Astrocyte (in vitro differentiated cells and primary cell): Measurements from ENCODE around the gene GALNT2. TPM values are rescaled to one million over a fixed set of nuclear protein-coding genes. Genes with fewer than 3 reads are reported as not detected.

Source experiments
- DNase-seq: peaks from one replicate; pipeline ENCODE4 v3.0.0-alpha.2; 2010; ENCODE audit warnings: low read depth
- FAIRE-seq: peaks from 2 replicates; lab custom pipeline; 2011; peaks lifted over from hg19 to GRCh38; lab: Jason Lieb, UNC
- H2AFZ ChIP-seq: 2 replicates; pipeline ENCODE4 v1.6.0; 2012; ENCODE audit warnings: low read depth, low read length, inconsistent platforms
- H3K27ac ChIP-seq: 2 replicates; pipeline ENCODE4 v1.5.1; 2011; ENCODE audit warnings: low read depth, low read length, inconsistent platforms
- H3K27me3 ChIP-seq: 2 replicates; pipeline ENCODE4 v1.6.0; 2011; ENCODE audit warnings: low read length, inconsistent platforms; ENCODE audit not compliant: insufficient read depth
- H3K36me3 ChIP-seq: 2 replicates; pipeline ENCODE4 v1.5.1; 2011; ENCODE audit warnings: low read length, inconsistent platforms; ENCODE audit not compliant: insufficient read depth
- H3K4me1 ChIP-seq: 2 replicates; pipeline ENCODE4 v1.5.1; 2011; ENCODE audit warnings: low read length, inconsistent platforms; ENCODE audit not compliant: insufficient read depth
- H3K4me2 ChIP-seq: 2 replicates; pipeline ENCODE4 v1.6.0; 2012; ENCODE audit warnings: low read length, inconsistent platforms
- H3K4me3 ChIP-seq: 2 replicates; pipeline ENCODE4 v1.5.1; 2011; ENCODE audit warnings: low read depth, mild to moderate bottlenecking, low read length, inconsistent platforms; ENCODE audit not compliant: insufficient read depth
- H3K79me2 ChIP-seq: 2 replicates; pipeline ENCODE4 v1.6.0; 2012; ENCODE audit warnings: mild to moderate bottlenecking, low read length, inconsistent platforms; ENCODE audit not compliant: insufficient read depth
- H3K9ac ChIP-seq: 2 replicates; pipeline ENCODE4 v1.6.0; 2012; ENCODE audit warnings: mild to moderate bottlenecking, low read length, inconsistent platforms
- H3K9me3 ChIP-seq: 2 replicates; pipeline ENCODE4 v1.5.1; 2012; ENCODE audit warnings: low read depth, mild to moderate bottlenecking, low read length, inconsistent platforms; ENCODE audit not compliant: insufficient read depth
- H4K20me1 ChIP-seq: 2 replicates; pipeline ENCODE4 v1.6.0; 2012; ENCODE audit warnings: low read length, inconsistent platforms; ENCODE audit not compliant: insufficient read depth
- H3K27ac Mint-ChIP-seq: one replicate; pipeline ENCODE4 v1.8.0; 2021; ENCODE audit warnings: mild to moderate bottlenecking, mixed read lengths; ENCODE audit not compliant: unreplicated experiment
- H3K27me3 Mint-ChIP-seq: one replicate; pipeline ENCODE4 v1.8.0; 2021; ENCODE audit warnings: low read depth, mixed read lengths; ENCODE audit not compliant: unreplicated experiment
- H3K36me3 Mint-ChIP-seq: one replicate; pipeline ENCODE4 v1.8.0; 2021; ENCODE audit warnings: low read depth, mixed read lengths; ENCODE audit not compliant: unreplicated experiment
- H3K4me1 Mint-ChIP-seq: one replicate; pipeline ENCODE4 v1.8.0; 2021; ENCODE audit warnings: low read depth, mixed read lengths; ENCODE audit not compliant: unreplicated experiment
- H3K4me3 Mint-ChIP-seq: one replicate; pipeline ENCODE4 v1.8.0; 2021; ENCODE audit warnings: mild to moderate bottlenecking, moderate library complexity, mixed read lengths; ENCODE audit not compliant: unreplicated experiment
- H3K9me3 Mint-ChIP-seq: one replicate; pipeline ENCODE4 v1.8.0; 2021; ENCODE audit warnings: mild to moderate bottlenecking, mixed read lengths; ENCODE audit not compliant: unreplicated experiment
- EZH2 ChIP-seq: IDR thresholded peaks from 2 replicates; pipeline ENCODE4 v1.6.1; 2012; ENCODE audit warnings: mild to moderate bottlenecking, low read length, inconsistent platforms; ENCODE audit not compliant: insufficient read depth
- total RNA-seq: library from RNA; stranded (reverse); gene quantifications from 2 replicates; pipeline ENCODE4 v1.2.1, GENCODE V29; 2021
- TF ChIP-seq, protein P1 (sequence below): IDR thresholded peaks from 2 replicates; pipeline ENCODE4 v1.5.1; 2011; ENCODE audit warnings: low read depth, mild to moderate bottlenecking, inconsistent platforms, low read length, moderate library complexity; ENCODE audit not compliant: insufficient read depth

The GALNT2 gene
- total RNA-seq, 1 donor from 2014 or later = 507 TPM

GRCh38 chr1:230228236-230228897, 161.3 kb downstream of the GALNT2 start:
- Mint-ChIP-seq H3K27ac (no peak overlapping the region), H3K36me3 (peaks cover 17% of the 10 kb centered on the region), H3K9me3 (no peaks in the 10 kb centered on the region), H3K4me1 (peaks cover 27% of the 10 kb centered on the region), H3K4me3 (no peak overlapping the region), H3K27me3 (no peaks in the 10 kb centered on the region)
- H3K4me3 ChIP-seq = no peak overlapping the region
- TF ChIP-seq EZH2 = no peak
- TF ChIP-seq, protein P1, sequence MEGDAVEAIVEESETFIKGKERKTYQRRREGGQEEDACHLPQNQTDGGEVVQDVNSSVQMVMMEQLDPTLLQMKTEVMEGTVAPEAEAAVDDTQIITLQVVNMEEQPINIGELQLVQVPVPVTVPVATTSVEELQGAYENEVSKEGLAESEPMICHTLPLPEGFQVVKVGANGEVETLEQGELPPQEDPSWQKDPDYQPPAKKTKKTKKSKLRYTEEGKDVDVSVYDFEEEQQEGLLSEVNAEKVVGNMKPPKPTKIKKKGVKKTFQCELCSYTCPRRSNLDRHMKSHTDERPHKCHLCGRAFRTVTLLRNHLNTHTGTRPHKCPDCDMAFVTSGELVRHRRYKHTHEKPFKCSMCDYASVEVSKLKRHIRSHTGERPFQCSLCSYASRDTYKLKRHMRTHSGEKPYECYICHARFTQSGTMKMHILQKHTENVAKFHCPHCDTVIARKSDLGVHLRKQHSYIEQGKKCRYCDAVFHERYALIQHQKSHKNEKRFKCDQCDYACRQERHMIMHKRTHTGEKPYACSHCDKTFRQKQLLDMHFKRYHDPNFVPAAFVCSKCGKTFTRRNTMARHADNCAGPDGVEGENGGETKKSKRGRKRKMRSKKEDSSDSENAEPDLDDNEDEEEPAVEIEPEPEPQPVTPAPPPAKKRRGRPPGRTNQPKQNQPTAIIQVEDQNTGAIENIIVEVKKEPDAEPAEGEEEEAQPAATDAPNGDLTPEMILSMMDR = no peak
- peaks cover 12% of the 10 kb centered on the region for H3K4me1 ChIP-seq
- H2AFZ ChIP-seq = no peak overlapping the region
- H3K36me3 ChIP-seq = no peaks in the 10 kb centered on the region
- peaks cover 26% of the 10 kb centered on the region for H3K79me2 ChIP-seq
- H3K27ac ChIP-seq = no peak overlapping the region
- H4K20me1 ChIP-seq = peaks cover 55% of the 10 kb centered on the region
- H3K9me3 ChIP-seq = no peaks in the 10 kb centered on the region
- no peak overlapping the region for H3K4me2 ChIP-seq
- FAIRE-seq = no peak
- no peak for DNase-seq
- no peak overlapping the region for H3K9ac ChIP-seq
- H3K27me3 ChIP-seq = no peaks in the 10 kb centered on the region

DNA sequence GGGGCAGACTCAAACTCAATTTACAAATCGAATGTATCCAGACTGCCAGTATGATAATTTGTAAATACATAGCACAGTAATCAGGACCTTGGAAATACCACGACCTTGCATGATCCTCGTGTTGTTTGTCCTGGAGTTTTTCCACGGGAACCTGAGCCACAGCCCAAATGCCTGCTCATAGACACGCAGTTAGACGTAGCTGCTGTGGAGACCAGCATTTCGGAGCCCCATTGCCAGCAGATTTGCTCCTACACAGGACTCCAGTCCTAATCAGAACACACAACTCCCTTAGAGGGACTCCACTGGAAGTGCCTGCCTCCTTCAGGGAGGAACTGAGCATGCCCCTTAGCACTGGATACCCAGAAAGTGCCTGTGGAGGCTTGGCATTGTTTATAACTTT, 163.2 kb downstream of the GALNT2 start:
- H3K27me3 ChIP-seq = no peaks in the 10 kb centered on the region
- H3K4me3 ChIP-seq = no peak overlapping the region
- peaks cover 22% of the 10 kb centered on the region for H3K79me2 ChIP-seq
- Mint-ChIP-seq H3K27me3 (no peaks in the 10 kb centered on the region), H3K4me1 (peaks cover 35% of the 10 kb centered on the region), H3K27ac (no peak overlapping the region), H3K9me3 (no peaks in the 10 kb centered on the region), H3K36me3 (peaks cover 23% of the 10 kb centered on the region), H3K4me3 (no peak overlapping the region)
- no peaks in the 10 kb centered on the region for H3K9me3 ChIP-seq
- no peak overlapping the region for H2AFZ ChIP-seq
- DNase-seq (no peak), FAIRE-seq (no peak)
- no peak overlapping the region for H3K27ac ChIP-seq
- no peak overlapping the region for H3K4me2 ChIP-seq
- no peaks in the 10 kb centered on the region for H3K36me3 ChIP-seq
- TF ChIP-seq EZH2 = no peak
- TF ChIP-seq, protein P1 = no peak
- H3K9ac ChIP-seq = no peak overlapping the region
- H4K20me1 ChIP-seq = peaks cover 51% of the 10 kb centered on the region
- peaks cover 12% of the 10 kb centered on the region for H3K4me1 ChIP-seq
